Chondrocyte (in vitro differentiated cells): ENCODE results near the gene CCDC78. TPM values are rescaled to one million over a fixed set of nuclear protein-coding genes. Genes with fewer than 3 reads are reported as not detected.

ENCODE experiments used
- DNase-seq: peaks from one replicate; pipeline ENCODE4 v3.0.0; 2021; ENCODE audit warnings: mixed read lengths, low spot score
- H3K27ac Mint-ChIP-seq: one replicate; pipeline ENCODE4 v1.8.0; 2021; ENCODE audit warnings: mild to moderate bottlenecking, moderate library complexity, mixed read lengths; ENCODE audit not compliant: unreplicated experiment
- H3K27me3 Mint-ChIP-seq: 2 replicates; pipeline ENCODE4 v1.8.0; 2021; ENCODE audit warnings: low read depth, mixed read lengths
- H3K36me3 Mint-ChIP-seq: 2 replicates; pipeline ENCODE4 v1.8.0; 2021; ENCODE audit warnings: low read depth, mixed read lengths
- H3K4me1 Mint-ChIP-seq: 2 replicates; pipeline ENCODE4 v1.8.0; 2021; ENCODE audit warnings: low read depth, mild to moderate bottlenecking, mixed read lengths
- H3K4me3 Mint-ChIP-seq: one replicate; pipeline ENCODE4 v1.8.0; 2021; ENCODE audit warnings: mild to moderate bottlenecking, moderate library complexity, mixed read lengths; ENCODE audit not compliant: unreplicated experiment
- H3K9me3 Mint-ChIP-seq: 2 replicates; pipeline ENCODE4 v1.8.0; 2021; ENCODE audit warnings: low read depth, mixed read lengths
- total RNA-seq: library from RNA; stranded (reverse); gene quantifications from 3 replicates; pipeline ENCODE4 v1.2.1, GENCODE V29; 2021
- TF ChIP-seq, protein P1 (sequence below): fragments of 200-600 bp; sonication (generic); IDR thresholded peaks from 2 replicates; pipeline ENCODE4 v1.5.0; 2021; ENCODE audit warnings: antibody characterized with exemption, mild to moderate bottlenecking, moderate library complexity

Gene CCDC78
- total RNA-seq, 1 donor from 2014 or later: 3.9 TPM

DNA sequence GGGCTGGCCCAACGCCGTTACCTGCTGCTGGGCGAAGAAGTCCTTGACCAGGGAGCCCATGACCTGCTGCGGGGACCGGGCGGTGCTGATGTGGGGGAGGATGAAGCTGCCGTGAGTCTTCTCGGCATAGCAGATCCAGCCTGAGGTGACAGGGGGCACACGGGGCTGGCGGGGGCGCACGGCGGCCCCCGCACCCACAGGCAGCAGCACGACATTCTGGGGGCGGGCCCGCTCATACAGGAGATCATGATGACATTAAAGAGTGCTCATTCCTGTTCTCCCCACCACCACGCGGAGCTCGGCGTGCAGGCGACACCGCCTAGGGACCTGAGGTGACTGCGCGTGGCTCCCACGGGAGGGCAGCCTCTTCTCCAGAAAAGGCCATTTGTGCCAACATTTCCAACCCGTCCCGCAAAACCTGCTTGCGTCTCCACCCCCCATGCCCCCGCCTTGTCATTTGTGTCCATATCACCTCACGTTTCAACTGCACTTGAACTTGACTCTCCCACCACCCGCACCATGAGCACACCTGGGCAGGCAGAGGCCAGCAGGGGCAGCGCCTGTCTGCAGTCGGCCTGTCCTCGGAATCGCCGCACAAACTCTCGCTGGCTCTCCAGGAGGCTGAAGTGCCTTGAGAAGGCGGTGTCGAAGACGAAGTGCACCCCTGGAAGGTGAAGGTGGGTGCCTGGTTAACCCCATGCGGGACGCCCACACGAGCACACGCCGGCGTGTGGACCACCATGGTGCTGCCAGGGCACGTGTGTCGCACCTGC lies 8.2 kb upstream of the CCDC78 start:
- Mint-ChIP-seq H3K27ac (no peak overlapping the region), H3K4me3 (no peak overlapping the region), H3K36me3 (peaks cover 8% of the 10 kb centered on the region), H3K27me3 (no peaks in the 10 kb centered on the region), H3K9me3 (no peaks in the 10 kb centered on the region), H3K4me1 (peaks cover 5% of the 10 kb centered on the region)
- DNase-seq: peak; percentile 80
- TF ChIP-seq, protein P1, sequence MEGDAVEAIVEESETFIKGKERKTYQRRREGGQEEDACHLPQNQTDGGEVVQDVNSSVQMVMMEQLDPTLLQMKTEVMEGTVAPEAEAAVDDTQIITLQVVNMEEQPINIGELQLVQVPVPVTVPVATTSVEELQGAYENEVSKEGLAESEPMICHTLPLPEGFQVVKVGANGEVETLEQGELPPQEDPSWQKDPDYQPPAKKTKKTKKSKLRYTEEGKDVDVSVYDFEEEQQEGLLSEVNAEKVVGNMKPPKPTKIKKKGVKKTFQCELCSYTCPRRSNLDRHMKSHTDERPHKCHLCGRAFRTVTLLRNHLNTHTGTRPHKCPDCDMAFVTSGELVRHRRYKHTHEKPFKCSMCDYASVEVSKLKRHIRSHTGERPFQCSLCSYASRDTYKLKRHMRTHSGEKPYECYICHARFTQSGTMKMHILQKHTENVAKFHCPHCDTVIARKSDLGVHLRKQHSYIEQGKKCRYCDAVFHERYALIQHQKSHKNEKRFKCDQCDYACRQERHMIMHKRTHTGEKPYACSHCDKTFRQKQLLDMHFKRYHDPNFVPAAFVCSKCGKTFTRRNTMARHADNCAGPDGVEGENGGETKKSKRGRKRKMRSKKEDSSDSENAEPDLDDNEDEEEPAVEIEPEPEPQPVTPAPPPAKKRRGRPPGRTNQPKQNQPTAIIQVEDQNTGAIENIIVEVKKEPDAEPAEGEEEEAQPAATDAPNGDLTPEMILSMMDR: no peak

- Mint-ChIP-seq H3K4me3 (no peak overlapping the region), H3K9me3 (no peaks in the 10 kb centered on the region), H3K27ac (no peak overlapping the region), H3K36me3 (peaks cover 8% of the 10 kb centered on the region), H3K27me3 (no peaks in the 10 kb centered on the region), H3K4me1 (no peaks in the 10 kb centered on the region)
- peak; percentile 87 for DNase-seq
- TF ChIP-seq, protein P1: peak; percentile 51
Observed at GRCh38 chr16:733382-734207, 7.4 kb upstream of the CCDC78 start.

- Mint-ChIP-seq H3K4me3 (no peak overlapping the region), H3K36me3 (peaks cover 6% of the 10 kb centered on the region), H3K9me3 (no peaks in the 10 kb centered on the region), H3K27me3 (no peaks in the 10 kb centered on the region), H3K4me1 (no peaks in the 10 kb centered on the region), H3K27ac (no peak overlapping the region)
- TF ChIP-seq, protein P1: no peak
- DNase-seq: peak; percentile 87
Observed at GRCh38 chr16:732936-733335, 6.7 kb upstream of the CCDC78 start.

DNA sequence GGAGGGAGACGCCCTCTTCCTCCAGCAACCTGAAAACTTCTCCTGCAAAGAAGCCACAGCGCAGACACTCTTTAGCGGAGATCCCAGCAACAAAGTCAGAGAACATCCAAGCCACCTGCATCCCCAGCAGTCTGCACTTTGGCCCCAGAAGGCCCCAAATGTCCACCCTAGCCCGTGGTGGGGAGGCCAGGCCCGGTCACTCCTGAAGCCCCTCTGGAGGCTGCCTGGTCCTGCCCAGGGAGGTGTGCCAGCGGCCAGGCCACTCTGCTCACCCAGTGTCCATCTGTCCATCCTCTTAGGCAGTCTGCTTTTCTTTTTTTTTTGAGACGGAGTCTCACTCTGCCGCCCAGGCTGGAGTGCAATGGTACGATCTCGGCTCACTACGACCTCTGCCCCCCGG lies 6.1 kb upstream of the CCDC78 start:
- DNase-seq: no peak
- TF ChIP-seq, protein P1: no peak

GRCh38 chr16:730666-731509 lies 4.6 kb upstream of the CCDC78 start:
- no peaks in the 10 kb centered on the region for H3K27me3 Mint-ChIP-seq

More for the DNA sequence above, 6.1 kb upstream of the CCDC78 start:
- H3K9me3 Mint-ChIP-seq: no peaks in the 10 kb centered on the region
- no peaks in the 10 kb centered on the region for H3K27me3 Mint-ChIP-seq
- H3K4me1 Mint-ChIP-seq: no peaks in the 10 kb centered on the region
- peaks cover 3% of the 10 kb centered on the region for H3K36me3 Mint-ChIP-seq
- H3K27ac Mint-ChIP-seq: no peak overlapping the region
- H3K4me3 Mint-ChIP-seq: no peak overlapping the region

More at GRCh38 chr16:730666-731509, 4.6 kb upstream of the CCDC78 start:
- Mint-ChIP-seq H3K9me3 (no peaks in the 10 kb centered on the region), H3K4me1 (peaks cover 3% of the 10 kb centered on the region), H3K4me3 (no peak overlapping the region), H3K27ac (no peak overlapping the region), H3K36me3 (peaks cover 3% of the 10 kb centered on the region)
- DNase-seq: no peak
- TF ChIP-seq, protein P1: no peak
